D341Med (cell line): ENCODE results near the gene HDAC4.

Source experiments
- DNase-seq: peaks from one replicate; pipeline ENCODE4 v3.0.0; 2012; ENCODE audit warnings: low spot score

Gene HDAC4

DNA sequence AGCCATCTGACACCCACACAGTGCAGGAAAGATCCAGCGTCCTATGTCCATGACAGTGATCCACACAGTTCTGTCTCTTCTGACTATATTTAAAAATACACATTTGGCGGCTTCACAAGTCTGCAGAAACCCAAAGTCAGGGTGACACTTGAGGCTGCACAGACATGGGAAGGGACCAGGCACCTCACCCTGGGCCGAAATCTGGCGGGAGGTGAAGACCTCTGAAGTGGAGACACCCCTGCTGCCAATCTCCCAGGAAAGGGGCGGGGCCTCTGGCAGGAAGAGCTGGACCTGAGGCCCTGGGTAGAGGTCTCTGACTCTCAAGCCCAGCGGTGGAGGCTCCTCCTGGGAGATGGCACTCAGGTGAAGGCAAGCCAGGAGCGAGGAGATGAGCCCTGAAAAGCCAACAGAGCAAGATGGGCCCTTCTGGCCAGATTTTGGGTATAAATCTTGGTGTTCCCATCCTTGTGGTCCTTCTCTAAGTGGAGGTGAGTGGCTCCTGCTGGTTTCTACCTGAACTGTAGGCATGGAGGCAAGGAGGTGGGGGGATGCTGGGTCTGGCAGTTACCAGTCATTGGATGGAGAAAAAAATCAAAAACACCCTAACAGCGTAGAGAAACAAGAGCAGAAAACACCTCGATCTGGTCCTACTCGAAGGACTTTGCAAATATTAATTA is 248.4 kb downstream of the HDAC4 start:
- no peak for DNase-seq

DNA sequence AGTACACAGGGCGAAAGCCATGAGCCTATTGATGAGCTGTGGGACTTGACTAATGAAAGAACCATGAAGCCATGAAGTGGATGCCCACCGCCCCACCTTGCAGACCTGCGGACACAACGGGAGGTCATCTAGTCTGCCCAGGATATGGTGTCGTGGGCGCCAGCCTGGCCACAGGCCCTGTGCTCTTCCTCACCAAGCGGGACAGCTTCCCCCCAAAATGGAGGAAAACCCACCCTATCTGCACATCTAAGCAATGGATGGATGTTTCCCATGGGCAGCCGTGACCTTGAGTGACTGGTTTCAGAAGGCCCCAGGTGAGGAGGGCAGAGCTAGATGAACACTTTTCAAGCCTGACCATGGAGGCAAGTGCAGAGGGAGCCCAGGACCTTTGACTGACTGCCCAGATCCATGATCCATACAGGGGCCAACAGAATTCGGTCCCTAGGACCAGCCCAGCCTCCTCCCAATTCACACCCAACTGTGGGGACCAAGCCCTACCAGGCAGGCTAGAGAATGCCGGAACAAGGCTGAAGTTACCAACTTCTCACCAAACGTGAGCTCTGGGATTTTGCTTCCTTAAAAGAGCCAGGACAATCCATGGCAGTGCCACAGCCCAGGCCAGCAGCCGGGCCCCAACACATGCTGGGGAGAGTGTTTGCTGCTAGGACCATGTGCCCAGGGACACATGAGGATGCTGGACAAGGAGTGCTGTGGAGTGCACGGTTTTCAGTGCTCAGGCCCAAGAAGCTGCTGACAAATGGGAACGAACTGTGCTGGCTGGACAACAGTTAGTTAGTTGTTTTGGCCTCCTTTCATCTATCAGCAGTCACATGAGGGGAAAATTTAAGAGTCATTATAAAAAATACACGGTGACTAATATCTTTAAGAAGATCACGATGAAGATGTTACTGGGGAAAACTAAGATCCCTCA is 249.4 kb downstream of the HDAC4 start:
- DNase-seq = no peak

DNA sequence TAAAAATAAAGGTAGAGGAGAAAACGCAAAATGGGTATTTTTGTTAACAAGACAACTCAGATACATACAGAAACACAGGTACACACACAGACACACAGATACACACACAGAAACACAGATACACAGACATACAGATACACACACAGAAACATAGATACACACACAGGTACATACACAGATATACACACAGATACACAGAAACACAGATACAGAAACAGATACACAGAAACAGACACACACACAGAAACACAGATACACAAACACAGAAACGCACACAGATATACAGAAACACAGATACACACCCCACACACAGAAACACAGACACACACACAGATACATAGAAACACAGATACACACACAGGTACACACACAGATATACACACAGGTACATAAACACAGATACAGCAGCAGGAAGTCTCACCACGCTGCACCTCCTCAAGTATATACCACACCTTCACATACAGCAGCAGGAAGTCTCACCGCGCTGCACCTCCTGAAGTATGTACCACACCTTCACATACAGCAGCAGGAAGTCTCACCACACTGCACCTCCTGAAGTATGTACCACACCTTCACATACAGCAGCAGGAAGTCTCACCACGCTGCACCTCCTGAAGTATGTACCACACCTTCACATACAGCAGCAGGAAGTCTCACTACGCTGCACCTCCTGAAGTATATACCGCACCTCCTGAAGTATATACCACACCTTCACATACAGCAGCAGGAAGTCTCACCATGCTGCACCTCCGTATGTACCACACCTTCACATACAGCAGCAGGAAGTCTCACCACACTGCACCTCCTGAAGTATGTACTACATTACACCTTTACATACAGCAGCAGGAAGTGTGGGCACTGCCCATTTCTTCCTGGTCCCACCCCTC is 250.5 kb downstream of the HDAC4 start:
- DNase-seq = no peak

DNA sequence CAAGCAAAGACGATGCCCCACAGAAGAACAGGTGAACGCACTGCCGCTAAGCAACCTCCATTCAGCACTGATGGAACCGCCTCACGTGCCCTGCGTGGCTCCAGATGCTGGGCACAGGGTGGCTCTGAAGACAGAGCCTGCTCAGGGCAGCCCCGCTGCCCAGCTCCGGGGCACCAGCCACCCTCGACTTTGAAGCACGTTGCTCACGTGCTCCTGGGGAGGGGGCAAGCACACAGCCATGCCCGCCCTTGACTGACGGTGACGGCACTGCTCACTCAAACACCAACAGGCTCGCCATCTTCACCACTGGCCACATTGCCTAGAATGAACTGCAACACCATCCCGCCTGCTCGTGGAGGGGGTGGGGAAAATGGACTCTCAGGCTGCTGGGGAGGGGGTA is 251.3 kb downstream of the HDAC4 start:
- no peak for DNase-seq

DNA sequence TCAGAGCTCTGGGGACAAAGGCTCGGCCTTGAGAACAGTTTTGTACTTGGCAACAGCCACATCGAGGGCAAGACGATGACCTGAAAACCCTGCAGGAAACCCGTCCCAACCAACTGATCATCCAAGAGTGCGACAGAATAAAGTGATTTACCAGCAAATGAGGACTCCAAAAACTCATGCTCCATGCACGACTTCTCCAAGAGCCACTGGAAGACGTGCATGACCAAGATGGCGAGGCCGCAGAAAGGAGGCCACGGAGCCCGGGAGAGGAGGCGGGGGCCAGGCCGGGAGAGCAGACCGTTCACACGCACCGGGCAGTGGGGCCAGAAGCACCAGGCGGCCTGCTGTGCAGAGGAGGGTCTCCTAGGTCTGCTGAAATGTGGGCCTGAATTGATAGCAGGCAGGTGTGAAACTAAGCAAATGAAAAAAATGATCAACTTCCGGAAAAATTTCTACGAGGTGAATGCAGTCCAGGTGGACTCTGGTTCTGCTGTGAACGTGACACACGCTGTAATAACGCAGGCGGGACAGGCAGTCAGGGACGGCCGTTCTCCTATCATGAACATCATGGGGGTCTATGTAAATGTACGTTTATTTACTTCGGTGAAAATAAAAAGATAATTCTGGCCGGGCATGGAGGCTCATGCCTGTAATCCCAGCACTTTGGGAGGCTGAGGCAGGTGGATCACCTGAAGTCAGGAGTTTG is 252.2 kb downstream of the HDAC4 start:
- no peak for DNase-seq

DNA sequence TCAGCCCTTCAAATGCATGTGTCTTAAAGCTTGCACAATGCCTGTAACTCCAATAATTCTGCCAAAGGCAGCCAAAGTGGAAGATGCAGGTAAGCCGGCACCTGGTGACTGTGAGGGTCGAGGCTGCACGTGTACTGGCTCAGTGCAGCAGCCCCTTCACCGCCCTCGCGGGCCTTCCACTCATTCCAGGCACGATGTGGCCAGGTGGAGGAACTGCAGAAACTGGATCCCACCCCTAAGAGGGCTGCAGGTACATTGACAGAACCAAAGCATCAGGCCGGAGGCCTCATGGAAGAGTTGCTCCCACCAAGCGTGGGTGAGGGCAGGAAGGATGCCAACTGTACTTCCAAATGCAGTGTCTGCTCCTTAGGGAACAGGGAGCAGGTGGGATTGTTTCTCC is 253.4 kb downstream of the HDAC4 start:
- DNase-seq = no peak

DNA sequence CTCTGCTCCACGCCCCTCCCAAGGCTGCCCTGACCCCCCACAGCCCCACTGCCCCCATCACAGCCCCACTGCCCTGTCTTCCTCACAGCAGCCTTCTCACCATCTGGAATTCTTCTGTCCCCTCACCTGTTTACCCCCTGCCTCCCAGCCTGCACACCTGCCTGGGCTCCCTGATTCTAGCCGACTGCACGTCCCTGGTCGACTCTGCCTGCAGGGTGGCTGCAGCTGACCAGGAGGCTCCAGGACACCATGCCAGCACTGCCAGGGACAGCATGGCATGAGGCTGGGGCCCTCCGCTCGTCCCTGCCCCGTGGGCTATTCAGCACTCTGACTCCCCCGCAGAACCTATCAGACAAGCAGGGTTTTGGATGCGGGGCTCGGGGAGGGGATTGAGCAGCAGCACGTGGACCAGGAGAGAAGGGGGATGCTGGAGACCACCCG is 254.1 kb downstream of the HDAC4 start:
- no peak for DNase-seq

DNA sequence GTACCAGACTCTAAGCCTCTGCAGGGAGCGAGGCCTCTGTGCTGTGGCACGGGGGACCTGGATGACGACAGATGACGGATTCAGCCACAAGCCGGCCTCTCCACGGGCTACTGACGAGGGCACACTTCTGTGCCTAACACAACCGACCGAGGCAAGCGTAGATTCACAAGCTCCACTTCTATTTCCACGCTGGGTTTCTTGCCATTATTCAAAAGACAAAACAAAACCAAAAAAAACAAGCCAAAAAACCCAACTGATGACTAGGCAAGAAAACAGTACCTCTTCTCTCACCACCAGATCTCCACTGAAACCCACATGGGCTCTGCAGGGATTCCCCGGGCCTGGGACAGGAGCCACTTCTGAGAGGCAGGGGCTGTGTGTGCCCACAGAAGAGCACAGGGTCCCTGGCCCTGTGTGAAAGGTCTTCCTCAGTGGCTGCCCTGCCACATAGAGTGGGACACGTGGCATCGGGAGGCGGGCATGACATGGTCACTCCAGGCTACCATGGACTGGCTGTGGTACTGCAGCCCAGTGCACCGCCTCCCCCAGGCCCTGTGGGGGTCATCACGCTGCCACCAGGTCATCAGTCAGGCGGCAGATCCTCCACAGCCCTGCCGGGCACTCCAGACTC is 254.7 kb downstream of the HDAC4 start:
- no peak for DNase-seq

DNA sequence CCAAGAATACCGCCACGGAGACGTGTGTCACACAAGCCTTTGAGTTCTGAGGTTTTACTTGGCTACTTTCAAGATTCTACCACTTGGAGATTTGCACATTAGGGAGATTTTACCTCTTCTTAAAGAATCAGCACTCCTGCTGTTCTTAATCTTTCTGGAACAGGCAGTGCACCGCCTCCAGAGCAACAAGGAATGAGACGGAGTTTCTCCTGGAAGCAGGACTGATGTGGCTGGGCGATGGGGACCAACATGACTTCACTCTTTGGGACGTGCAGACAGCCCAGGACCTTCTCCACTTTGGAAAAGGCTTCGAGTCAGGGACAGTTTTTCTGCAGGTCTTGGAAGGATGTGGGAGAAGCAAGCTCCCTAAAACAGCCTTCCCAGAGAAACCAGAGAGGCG is 255.2 kb downstream of the HDAC4 start:
- no peak for DNase-seq

DNA sequence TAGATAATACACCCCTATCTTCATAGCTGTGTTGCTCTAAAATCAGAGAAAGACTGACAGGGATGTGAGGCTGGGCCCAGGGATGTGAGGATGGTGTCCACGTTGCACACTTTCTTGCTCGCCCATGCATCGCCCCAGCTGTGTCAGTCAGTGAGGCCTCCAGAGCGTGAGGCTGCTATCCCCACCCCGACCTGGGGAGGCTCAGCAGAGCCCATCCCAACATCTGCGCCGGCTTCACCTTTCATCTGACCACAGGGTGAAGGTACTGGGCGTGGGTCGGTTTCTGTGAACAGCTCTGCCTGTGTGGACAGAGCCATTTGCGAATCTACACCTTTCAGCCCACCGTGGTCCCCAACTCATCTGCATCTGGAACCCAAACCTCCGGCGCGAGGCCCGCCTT is 255.7 kb downstream of the HDAC4 start:
- no peak for DNase-seq

DNA sequence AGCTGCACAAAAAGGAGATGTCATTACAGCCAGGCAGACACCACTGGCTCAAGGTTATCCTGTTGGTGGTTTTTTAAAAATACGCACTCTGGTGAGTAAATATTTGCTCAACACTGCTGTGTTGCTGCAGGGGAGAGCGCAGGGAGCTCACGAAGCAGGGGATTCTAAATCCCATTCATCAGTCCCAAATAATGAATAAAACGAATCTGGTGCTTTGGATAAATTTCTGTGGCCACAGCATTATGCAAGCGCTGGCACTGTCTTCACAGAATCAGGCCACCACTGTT is 256.2 kb downstream of the HDAC4 start:
- DNase-seq = no peak

DNA sequence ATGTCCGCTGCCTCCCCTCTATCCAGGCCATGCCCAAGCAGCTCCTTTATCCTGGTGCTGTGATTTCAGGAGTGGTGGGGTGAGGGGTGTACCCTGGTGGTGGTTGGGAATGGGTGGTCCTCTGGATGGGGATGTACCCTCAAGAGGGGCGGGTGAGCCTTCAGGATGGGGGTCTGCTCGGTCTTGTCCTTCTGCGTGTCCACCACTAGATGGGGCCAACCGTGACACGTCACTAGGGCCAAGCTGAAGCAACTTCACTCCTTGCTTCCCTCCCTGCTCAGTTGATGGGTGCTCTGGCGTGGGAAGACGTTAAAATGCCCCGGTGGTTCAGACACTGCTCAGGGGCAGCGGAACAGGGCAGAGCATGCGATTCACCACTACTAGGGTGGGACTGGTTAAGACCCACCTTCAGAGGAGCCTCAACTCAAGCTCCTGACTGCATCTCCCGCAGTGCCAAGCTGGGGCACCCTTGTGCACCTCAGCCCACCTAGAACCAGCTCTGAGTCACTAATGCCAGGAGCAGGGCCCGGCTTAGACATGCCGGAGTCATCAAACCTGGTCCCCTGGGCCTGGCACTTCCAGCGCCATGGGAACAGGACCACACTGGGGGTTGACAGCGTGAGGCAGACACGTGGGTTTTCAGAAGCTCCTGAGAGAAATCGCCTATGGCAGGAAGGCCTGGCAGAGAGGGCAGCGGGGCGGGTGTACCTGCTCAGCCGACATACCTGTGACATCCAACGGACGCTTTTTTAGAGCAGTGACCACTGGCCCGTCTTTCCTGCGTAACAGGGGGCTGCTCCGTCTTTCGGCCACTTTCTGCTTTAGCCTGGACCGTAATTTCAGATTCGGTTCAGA is 256.7 kb downstream of the HDAC4 start:
- peak; percentile 73 for DNase-seq

DNA sequence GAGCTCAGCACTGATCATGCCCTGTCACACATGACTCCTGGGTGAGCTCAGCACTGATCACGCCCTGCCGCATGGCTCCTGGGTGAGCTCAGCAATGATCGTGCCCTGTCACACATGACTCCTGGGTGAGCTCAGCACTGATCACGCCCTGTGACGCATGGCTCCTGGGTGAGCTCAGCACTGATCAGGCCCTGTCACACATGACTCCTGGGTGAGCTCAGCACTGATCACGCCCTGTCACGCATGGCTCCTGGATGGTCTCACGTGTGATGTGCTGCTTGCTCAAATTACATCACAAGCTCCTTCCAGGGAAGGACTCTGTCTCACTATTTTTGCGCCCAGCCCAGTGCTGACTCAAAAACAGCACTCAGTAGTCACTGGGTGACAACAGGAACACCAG is 258.0 kb downstream of the HDAC4 start:
- DNase-seq = no peak

DNA sequence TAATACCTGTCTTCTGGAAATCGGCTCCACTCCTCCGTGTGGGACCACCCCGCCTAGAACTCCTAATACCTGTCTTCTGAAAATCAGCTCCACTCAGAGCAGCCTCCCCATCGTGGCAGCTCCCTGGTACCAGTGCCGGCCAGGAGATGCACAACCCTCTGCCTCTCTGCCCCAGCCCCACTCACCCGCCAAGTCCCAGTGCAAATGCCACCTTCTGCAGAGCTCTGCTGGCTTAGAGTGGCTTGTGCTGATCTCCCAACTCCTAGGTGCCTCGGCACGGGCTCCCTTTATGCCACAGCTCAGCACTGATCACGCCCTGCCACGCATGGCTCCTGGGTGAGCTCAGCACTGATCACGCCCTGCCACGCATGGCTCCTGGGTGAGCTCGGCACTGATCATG is 258.5 kb downstream of the HDAC4 start:
- DNase-seq = no peak

DNA sequence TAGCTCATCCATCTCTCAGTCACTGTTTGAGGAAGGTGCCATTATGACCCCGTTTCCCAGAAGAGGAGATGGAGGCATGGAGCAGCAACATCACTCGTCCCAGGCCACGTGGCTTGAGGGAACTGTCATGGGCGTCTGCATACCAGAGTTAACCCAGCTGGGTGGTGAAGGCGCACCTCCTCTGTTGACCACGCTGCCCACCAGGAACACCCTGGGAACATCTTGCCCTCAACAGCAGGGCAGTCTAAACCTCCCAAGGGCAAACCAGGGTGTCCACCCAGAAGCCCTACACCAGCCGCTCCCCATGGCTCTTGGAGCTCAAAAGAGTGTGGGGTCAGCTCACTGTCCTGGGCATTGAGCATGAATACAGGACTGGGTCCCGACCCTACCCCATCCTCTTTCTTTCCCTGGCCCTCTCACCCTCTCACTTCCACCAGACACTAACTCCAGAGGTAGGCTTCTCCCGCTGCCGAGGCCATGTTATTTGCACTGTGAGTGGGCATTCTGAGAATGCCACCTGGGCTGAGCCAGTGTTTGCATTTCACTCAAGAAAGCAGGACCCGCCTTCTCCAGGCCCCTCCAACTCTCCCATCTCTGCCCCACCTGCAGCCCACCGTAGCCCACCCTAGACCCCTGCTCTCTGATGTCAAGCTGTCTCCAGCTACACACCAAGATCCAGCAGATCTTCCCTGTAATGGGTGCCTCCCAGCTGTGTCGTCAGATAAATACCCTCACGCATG is 259.6 kb downstream of the HDAC4 start:
- no peak for DNase-seq

DNA sequence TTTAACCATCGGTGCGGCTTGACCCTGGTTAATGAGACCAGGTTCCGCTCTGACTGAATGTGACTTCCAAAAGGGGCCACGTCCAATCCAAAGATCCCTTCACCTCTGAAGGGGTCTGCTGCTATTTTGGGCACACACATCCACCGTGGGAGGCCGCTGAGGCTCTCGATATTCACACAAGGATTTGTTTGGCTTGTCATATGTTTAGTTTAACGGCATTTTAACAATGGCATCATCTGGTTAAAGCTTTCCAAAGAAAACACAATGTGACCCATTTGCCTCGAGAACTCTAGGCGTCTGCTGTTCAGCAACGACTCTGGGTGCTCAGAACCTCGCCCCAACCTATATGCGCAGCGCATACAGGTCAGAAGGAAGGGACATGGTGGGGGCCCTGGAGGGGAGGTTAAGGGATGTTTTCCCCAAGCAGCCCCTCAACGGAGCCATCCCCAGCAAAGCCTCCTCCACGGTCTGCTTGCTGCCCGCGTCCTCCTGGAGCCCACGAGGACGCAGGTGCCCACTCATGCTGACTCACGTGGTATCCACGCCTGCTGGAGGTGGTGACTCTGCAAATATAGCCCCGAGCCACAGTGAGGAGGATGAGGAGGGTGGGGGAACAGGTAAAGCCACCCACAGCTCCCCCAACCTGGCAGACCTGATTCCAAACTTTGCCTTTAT is 260.3 kb downstream of the HDAC4 start:
- no peak for DNase-seq

DNA sequence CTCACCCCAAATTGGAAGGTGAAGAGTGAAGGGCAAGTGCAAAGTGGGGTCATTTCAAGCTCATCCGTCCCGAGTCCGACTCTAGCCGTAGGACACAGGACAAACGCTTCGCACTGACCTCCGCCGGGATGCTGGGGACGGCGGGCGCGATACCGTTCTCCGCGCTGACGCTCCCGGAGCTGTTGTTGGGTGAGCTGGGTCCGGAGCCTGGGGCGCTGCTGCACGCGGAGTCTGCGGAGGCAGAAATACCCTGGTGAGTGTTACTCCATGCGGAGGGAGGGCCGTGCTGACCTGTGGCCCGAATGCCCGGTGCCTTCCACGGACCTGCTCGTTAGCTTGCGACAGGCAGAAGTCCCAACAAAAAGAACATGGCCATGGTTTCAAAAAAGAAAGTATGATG is 261.3 kb downstream of the HDAC4 start:
- no peak for DNase-seq

DNA sequence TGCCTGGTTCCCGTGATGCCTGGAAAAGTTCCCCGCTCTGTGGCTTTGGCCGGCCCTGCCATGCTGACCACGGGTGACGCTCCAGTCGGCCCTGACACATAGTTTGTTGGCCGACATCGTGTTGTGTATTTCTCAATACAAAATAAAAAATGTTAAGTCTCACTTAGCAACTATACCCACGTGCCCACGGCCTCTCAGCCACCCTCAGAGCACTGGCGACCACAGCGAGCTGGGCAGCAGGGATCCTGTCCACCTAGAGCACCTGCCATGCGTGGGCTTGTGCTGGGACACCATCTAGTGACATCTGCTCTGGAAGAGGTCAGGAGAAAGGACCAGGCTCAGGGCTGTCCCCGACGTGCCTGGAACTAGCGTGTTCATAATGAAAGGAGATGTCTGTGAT is 261.7 kb downstream of the HDAC4 start:
- no peak for DNase-seq

DNA sequence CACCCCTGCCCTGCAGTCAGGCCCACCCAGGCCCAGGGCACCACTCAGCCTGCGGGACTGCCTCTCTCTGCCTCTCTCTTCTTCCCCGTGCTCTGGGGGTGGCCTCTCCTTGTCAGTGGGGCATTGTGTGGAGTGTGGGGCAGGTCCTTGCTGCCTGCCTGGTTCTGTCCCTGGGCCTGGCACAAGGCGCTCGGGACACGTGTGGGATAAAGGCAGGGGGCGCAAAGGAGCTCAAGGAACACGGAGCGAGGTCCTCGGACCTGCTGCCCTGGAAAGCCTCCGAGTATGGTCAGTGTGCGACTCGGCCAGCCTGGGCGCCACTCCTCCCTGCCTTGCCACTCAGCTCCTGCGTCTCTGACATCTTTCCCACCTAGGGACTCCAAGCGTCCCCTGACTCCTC is 262.2 kb downstream of the HDAC4 start:
- no peak for DNase-seq
